H1 (cell line): Measurements from ENCODE around the gene RAB40B.

Source experiments
- CTCF ChIP-seq, 3 experiments: IDR thresholded peaks; 1 replicate in 2 of 3; 2 replicates in 1 of 3; pipeline versions ENCODE4 v1.5.1 to v1.6.1; 2011; ENCODE audit warnings: low read length in 3 of 3, mild to moderate bottlenecking in 3 of 3, inconsistent platforms in 2 of 3, low read depth in 1 of 3, moderate library complexity in 1 of 3; ENCODE audit not compliant: insufficient read depth in 1 of 3; ENCODE audit errors: control extremely low read depth in 1 of 3
- E2F6 ChIP-seq: IDR thresholded peaks from 2 replicates; pipeline ENCODE4 v1.6.1; 2012; ENCODE audit warnings: inconsistent platforms
- EZH2 ChIP-seq: fragments of 200-600 bp; sonication (generic); IDR thresholded peaks from 2 replicates; pipeline ENCODE4 v1.7.1; 2012; ENCODE audit warnings: low read depth, mild to moderate bottlenecking, moderate library complexity, low read length, inconsistent platforms; ENCODE audit not compliant: severe bottlenecking
- FOSL1 ChIP-seq: IDR thresholded peaks from 2 replicates; pipeline ENCODE4 v1.6.1; 2011; ENCODE audit warnings: mild to moderate bottlenecking, low read depth, low read length, moderate library complexity; ENCODE audit not compliant: insufficient read depth
- MAX ChIP-seq: IDR thresholded peaks from 2 replicates; pipeline ENCODE4 v1.6.1; 2012; ENCODE audit warnings: inconsistent platforms
- POLR2A ChIP-seq, 2 experiments: IDR thresholded peaks; 1 replicate in 1 of 2; 2 replicates in 1 of 2; pipeline ENCODE4 v1.6.1; 2011; ENCODE audit warnings: low read depth in 2 of 2, low read length in 2 of 2, mild to moderate bottlenecking in 2 of 2; ENCODE audit errors: control extremely low read depth in 1 of 2
- SP1 ChIP-seq: IDR thresholded peaks from 2 replicates; pipeline ENCODE4 v1.6.1; 2011; ENCODE audit warnings: low read depth, low read length

GRCh38 chr17:82713071-82713723 lies 14.7 kb upstream of the RAB40B start:
- TF ChIP-seq POLR2A (IDR thresholded peaks at IDR 0.05; ENCODE audit: control extremely low read depth in 1 of 2, low read depth in 2 of 2, low read length in 2 of 2) (no peak), CTCF (IDR thresholded peaks at IDR 0.05; ENCODE audit: control extremely low read depth in 1 of 3, insufficient read depth in 1 of 3, low read depth in 1 of 3, low read length in 3 of 3) (peak in 1 of 3 experiments; percentile 2; a peak in 1 of 4 replicates), E2F6 (no peak), SP1 (no peak), MAX (no peak), EZH2 (no peak), FOSL1 (no peak)
